H1 (cell line): ENCODE results near the gene EPHA5. TPM values are rescaled to one million over a fixed set of nuclear protein-coding genes. Genes with fewer than 3 reads are reported as not detected.

Experiments used
- CTCF ChIA-PET: fragments of 300-600 bp; sonication (Branson Sonifier 250); formaldehyde crosslinking; loops from one replicate; lab custom pipeline; 2021; ENCODE audit not compliant: partially characterized antibody; lab: Charles Lee
- POLR2A ChIA-PET: fragments of 300-600 bp; sonication (Branson Sonifier 250); formaldehyde crosslinking; loops from one replicate; lab custom pipeline; 2021; ENCODE audit warnings: inconsistent platforms; ENCODE audit not compliant: partially characterized antibody; lab: Charles Lee
- DNase-seq, 2 experiments: peaks; one replicate each; pipeline versions ENCODE4 v3.0.0 to v3.0.0-alpha.2; 2010 to 2022; ENCODE audit warnings: low spot score in 2 of 2, low read depth in 1 of 2, mixed read lengths in 1 of 2
- FAIRE-seq: peaks from 2 replicates; lab custom pipeline; 2011; peaks lifted over from hg19 to GRCh38; lab: Jason Lieb, UNC
- H2AFZ ChIP-seq: 2 replicates; pipeline ENCODE4 v1.8.1; 2012; ENCODE audit warnings: low read length, inconsistent platforms
- H2AK5ac ChIP-seq: 2 replicates; pipeline ENCODE4 v1.6.1; 2013; ENCODE audit warnings: low read depth, low read length
- H2BK120ac ChIP-seq: replicated peaks from 2 replicates; pipeline ENCODE3; 2013; ENCODE audit warnings: low read depth, low read length, inconsistent platforms
- H2BK12ac ChIP-seq: 2 replicates; pipeline ENCODE4 v1.6.1; 2013; ENCODE audit warnings: low read depth, low read length
- H2BK15ac ChIP-seq: 2 replicates; pipeline ENCODE4 v1.6.1; 2013; ENCODE audit warnings: low read length
- H2BK20ac ChIP-seq: 2 replicates; pipeline ENCODE4 v1.6.1; 2013; ENCODE audit warnings: low read length
- H2BK5ac ChIP-seq: 2 replicates; pipeline ENCODE4 v1.6.1; 2013; ENCODE audit warnings: low read depth, low read length
- H3K14ac ChIP-seq: 2 replicates; pipeline ENCODE4 v1.6.1; 2013; ENCODE audit warnings: inconsistent platforms; ENCODE audit not compliant: insufficient read length
- H3K18ac ChIP-seq: 2 replicates; pipeline ENCODE4 v1.6.1; 2013; ENCODE audit warnings: low read length; ENCODE audit errors: extremely low read depth
- H3K23ac ChIP-seq: 2 replicates; pipeline ENCODE4 v1.6.1; 2013; ENCODE audit warnings: inconsistent platforms; ENCODE audit not compliant: insufficient read length
- H3K23me2 ChIP-seq: 2 replicates; pipeline ENCODE4 v1.6.1; 2013; ENCODE audit warnings: low read depth, low read length
- H3K27ac ChIP-seq: 2 replicates; pipeline ENCODE4 v1.6.1; 2011; ENCODE audit warnings: low read depth, low read length, inconsistent platforms
- H3K27me3 ChIP-seq, 4 experiments: replicated peaks in 1 of 4; 1 replicate in 1 of 4; 2 replicates in 3 of 4; pipeline versions ENCODE4 v1.6.1 to v1.8.1; 2011 to 2013; ENCODE audit warnings: low read length in 3 of 4, mild to moderate bottlenecking in 3 of 4, inconsistent platforms in 2 of 4, mixed read lengths in 2 of 4, moderate library complexity in 1 of 4; ENCODE audit not compliant: control insufficient read depth in 3 of 4, insufficient read depth in 3 of 4; ENCODE audit errors: extremely low read depth in 1 of 4
- H3K36me3 ChIP-seq, 4 experiments: 2 replicates each; pipeline versions ENCODE4 v1.6.1 to v1.8.1; 2011 to 2013; ENCODE audit warnings: mild to moderate bottlenecking in 4 of 4, low read length in 3 of 4, moderate library complexity in 2 of 4, control low read depth in 1 of 4, inconsistent platforms in 1 of 4; ENCODE audit not compliant: insufficient read depth in 4 of 4, control insufficient read depth in 2 of 4
- H3K4ac ChIP-seq: replicated peaks from 2 replicates; pipeline ENCODE3; 2013; ENCODE audit warnings: low read length, low read depth, mixed read lengths, inconsistent platforms; ENCODE audit not compliant: insufficient read length
- H3K4me1 ChIP-seq, 4 experiments: replicated peaks in 1 of 4; 1 replicate in 1 of 4; 2 replicates in 3 of 4; pipeline versions ENCODE4 v1.6.1 to v1.8.1; 2011 to 2013; ENCODE audit warnings: low read length in 3 of 4, inconsistent platforms in 2 of 4, mixed read lengths in 1 of 4; ENCODE audit not compliant: insufficient read depth in 4 of 4, control insufficient read depth in 3 of 4
- H3K4me2 ChIP-seq, 2 experiments: 2 replicates each; pipeline versions ENCODE4 v1.6.1 to v1.8.1; 2011 to 2013; ENCODE audit warnings: low read depth in 2 of 2, low read length in 2 of 2, control low read depth in 1 of 2, inconsistent platforms in 1 of 2, mild to moderate bottlenecking in 1 of 2; ENCODE audit not compliant: insufficient read depth in 1 of 2
- H3K4me3 ChIP-seq, 4 experiments: fragments of 200-600, 300-600 bp in 1 of 4; sonication (generic), shearing (Covaris generic), sonication (Bioruptor Twin) in 1 of 4; 2 replicates each; pipeline versions ENCODE4 v1.5.1 to v1.8.1; 2011 to 2016; ENCODE audit warnings: low read length in 4 of 4, low read depth in 3 of 4, control low read depth in 2 of 4, inconsistent platforms in 2 of 4, mild to moderate bottlenecking in 2 of 4, mixed read lengths in 1 of 4, moderate library complexity in 1 of 4; ENCODE audit not compliant: insufficient read depth in 2 of 4; ENCODE audit errors: extremely low read depth in 1 of 4
- H3K56ac ChIP-seq: replicated peaks from 2 replicates; pipeline ENCODE3; 2013; ENCODE audit warnings: low read depth, mild to moderate bottlenecking, mixed read lengths, low read length, inconsistent platforms; ENCODE audit not compliant: insufficient read length
- H3K79me1 ChIP-seq: 2 replicates; pipeline ENCODE4 v1.6.1; 2013; ENCODE audit warnings: low read depth, low read length, control low read depth
- H3K79me2 ChIP-seq, 2 experiments: 2 replicates each; pipeline versions ENCODE4 v1.6.1 to v1.8.1; 2012 to 2013; ENCODE audit warnings: low read length in 2 of 2, mild to moderate bottlenecking in 2 of 2, inconsistent platforms in 1 of 2; ENCODE audit not compliant: insufficient read depth in 2 of 2, control insufficient read depth in 1 of 2
- H3K9ac ChIP-seq, 4 experiments: replicated peaks in 1 of 4; 1 replicate in 1 of 4; 2 replicates in 3 of 4; pipeline versions ENCODE4 v1.6.1 to v1.8.1; 2011 to 2013; ENCODE audit warnings: low read depth in 3 of 4, low read length in 3 of 4, control low read depth in 2 of 4, mild to moderate bottlenecking in 2 of 4, moderate library complexity in 2 of 4, inconsistent platforms in 1 of 4; ENCODE audit errors: extremely low read depth in 1 of 4
- H3K9me3 ChIP-seq, 2 experiments: 2 replicates each; pipeline versions ENCODE4 v1.6.1 to v1.8.1; 2012 to 2013; ENCODE audit warnings: mild to moderate bottlenecking in 2 of 2, moderate library complexity in 2 of 2, control low read depth in 1 of 2, inconsistent platforms in 1 of 2, low read depth in 1 of 2, low read length in 1 of 2, mixed read lengths in 1 of 2; ENCODE audit not compliant: insufficient read depth in 2 of 2
- H4K20me1 ChIP-seq, 2 experiments: replicated peaks in 1 of 2; 2 replicates each; pipeline versions ENCODE3 to v1.8.1; 2011 to 2013; ENCODE audit warnings: inconsistent platforms in 2 of 2, low read length in 2 of 2, mild to moderate bottlenecking in 1 of 2; ENCODE audit not compliant: insufficient read depth in 2 of 2, control insufficient read depth in 1 of 2
- H4K5ac ChIP-seq: 2 replicates; pipeline ENCODE4 v1.6.1; 2013; ENCODE audit warnings: low read length, low read depth, mixed read lengths, inconsistent platforms; ENCODE audit not compliant: insufficient read length
- H4K8ac ChIP-seq: 2 replicates; pipeline ENCODE4 v1.8.0; 2013; ENCODE audit warnings: mild to moderate bottlenecking, moderate library complexity, low read length, inconsistent platforms; ENCODE audit not compliant: insufficient read depth; ENCODE audit errors: extremely low read depth
- H4K91ac ChIP-seq: replicated peaks from 2 replicates; pipeline ENCODE3; 2013; ENCODE audit warnings: low read length, mixed read lengths, inconsistent platforms; ENCODE audit not compliant: insufficient read length
- CBX5 ChIP-seq: fragments of 300-800, 300-1000 bp; sonication (generic); IDR thresholded peaks from 2 replicates; pipeline ENCODE4 v1.7.1; 2016; ENCODE audit warnings: antibody characterized with exemption, low read length, low read depth
- CEBPB ChIP-seq: IDR thresholded peaks from 2 replicates; pipeline ENCODE4 v1.6.1; 2012; ENCODE audit warnings: low read depth, low read length
- E2F6 ChIP-seq: IDR thresholded peaks from 2 replicates; pipeline ENCODE4 v1.6.1; 2012; ENCODE audit warnings: inconsistent platforms
- EGR1 ChIP-seq: IDR thresholded peaks from 2 replicates; pipeline ENCODE4 v1.6.1; 2011; ENCODE audit warnings: low read depth, low read length, borderline replicate concordance
- EP300 ChIP-seq, 2 experiments: IDR thresholded peaks; 1 replicate in 1 of 2; 2 replicates in 1 of 2; pipeline ENCODE4 v1.6.1; 2011 to 2012; ENCODE audit warnings: low read depth in 2 of 2, low read length in 2 of 2, mild to moderate bottlenecking in 2 of 2, borderline replicate concordance in 1 of 2, inconsistent platforms in 1 of 2, moderate library complexity in 1 of 2
- EZH2 ChIP-seq: fragments of 200-600 bp; sonication (generic); IDR thresholded peaks from 2 replicates; pipeline ENCODE4 v1.7.1; 2012; ENCODE audit warnings: low read depth, mild to moderate bottlenecking, moderate library complexity, low read length, inconsistent platforms; ENCODE audit not compliant: severe bottlenecking
- FOSL1 ChIP-seq: IDR thresholded peaks from 2 replicates; pipeline ENCODE4 v1.6.1; 2011; ENCODE audit warnings: mild to moderate bottlenecking, low read depth, low read length, moderate library complexity; ENCODE audit not compliant: insufficient read depth
- POU5F1 ChIP-seq: IDR thresholded peaks from 2 replicates; pipeline ENCODE4 v1.6.1; 2011; ENCODE audit warnings: low read depth, mild to moderate bottlenecking, low read length, moderate library complexity
- RAD21 ChIP-seq, 2 experiments: IDR thresholded peaks in 1 of 2; conservative IDR thresholded peaks in 1 of 2; 2 replicates each; pipeline ENCODE4 v1.6.1; 2011; ENCODE audit warnings: low read depth in 2 of 2, low read length in 2 of 2, improper control_type of control experiment in 1 of 2, inconsistent platforms in 1 of 2, mild to moderate bottlenecking in 1 of 2, moderate library complexity in 1 of 2
- RNF2 ChIP-seq: fragments of 200-900, 300-1000 bp; sonication (generic); IDR thresholded peaks from 2 replicates; pipeline ENCODE4 v1.7.1; 2016; ENCODE audit warnings: borderline replicate concordance, low read depth, mild to moderate bottlenecking, antibody characterized with exemption, low read length; ENCODE audit not compliant: poor library complexity, severe bottlenecking; ENCODE audit errors: missing control alignments
- SP4 ChIP-seq: IDR thresholded peaks from 2 replicates; pipeline ENCODE4 v1.6.1; 2012; ENCODE audit warnings: low read length, inconsistent platforms
- SUZ12 ChIP-seq: fragments of 200-600 bp; sonication (generic); IDR thresholded peaks from 2 replicates; pipeline ENCODE4 v1.6.1; 2012; ENCODE audit warnings: mild to moderate bottlenecking, inconsistent platforms, low read length, moderate library complexity, mixed read lengths
- ZNF274 ChIP-seq: IDR thresholded peaks from 2 replicates; pipeline ENCODE4 v1.7.0; 2012; ENCODE audit warnings: low read length, borderline replicate concordance; ENCODE audit errors: extremely low read depth
- WGBS, 2 experiments: shearing (Covaris generic) in 1 of 2; methylation state at CpG; one replicate each; pipeline versions ENCODE4 v1.1.6 to v1.1.7; 2013 to 2015; ENCODE audit warnings: low lambda C conversion rate in 2 of 2, mixed read lengths in 2 of 2, inconsistent platforms in 1 of 2, low coverage in 1 of 2, missing lambda C conversion rate in 1 of 2; ENCODE audit not compliant: insufficient replicate concordance in 2 of 2, insufficient coverage in 1 of 2, insufficient read length in 1 of 2; ENCODE audit errors: extremely low coverage in 1 of 2, missing lambda C conversion rate in 1 of 2; 5-methylcytosine and 5-hydroxymethylcytosine counted together
- polyA plus RNA-seq, 7 experiments: library from polyadenylated mRNA; depleted of rRNA in 3 of 7; stranded (reverse) in 5 of 7; unstranded in 2 of 7; fragments of >200 nt in 5 of 7; fragments of 200-250 nt in 2 of 7; gene quantifications; 1 replicate in 5 of 7; 2 replicates in 1 of 7; 4 replicates in 1 of 7; pipeline versions ENCODE4 v1.2.1 to v1.2.3, GENCODE V29; 2011 to 2013; ENCODE audit warnings: missing spikeins in 2 of 7, mixed read lengths in 2 of 7
- total RNA-seq: library from RNA; stranded (reverse); fragmentation: NEBNext Ultra II Directional; extraction: Animal tissue kit (Norgen Biotek cat#: 25700); gene quantifications from 2 replicates; pipeline ENCODE4 v1.2.1, GENCODE V29; 2021

The EPHA5 gene
- total and polyA plus RNA-seq, 2 of the 8 experiments (the other 6 are each of a cell fraction or from before 2014, with no cell fraction given) = 0.03 to 0.11 TPM

DNA sequence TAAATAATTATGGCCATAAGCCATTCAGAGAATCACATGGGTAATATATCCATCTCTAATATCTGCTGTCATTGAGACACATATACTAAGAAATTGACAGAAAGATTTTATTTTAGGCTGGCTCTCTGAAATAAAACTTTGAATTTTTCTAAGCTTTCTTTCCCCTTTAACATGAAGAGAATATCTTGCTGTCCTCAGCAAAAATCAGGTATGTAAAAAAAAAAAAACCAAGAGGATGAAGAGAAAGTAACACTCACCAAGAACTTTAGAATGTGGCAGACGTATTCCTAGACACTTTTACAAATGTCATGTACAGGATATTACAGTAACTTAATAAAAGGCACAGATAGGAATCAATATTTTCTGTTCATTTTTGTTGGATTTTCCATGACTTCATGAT lies 65.8 kb downstream of the EPHA5 start:
- H2BK20ac ChIP-seq = no peak overlapping the region
- H3K27me3 ChIP-seq = no peaks in the 10 kb centered on the region
- 88% methylated on average over 1 of the region's 1 CpG; no CpG with 5 or more reads in 1 of the 2 experiments for WGBS, 2 experiments
- H2BK15ac ChIP-seq = no peak overlapping the region
- no peak overlapping the region for H2AK5ac ChIP-seq
- no peak for FAIRE-seq
- no peak overlapping the region for H3K23ac ChIP-seq
- H3K56ac ChIP-seq = no peak overlapping the region
- no peaks in the 10 kb centered on the region for H3K36me3 ChIP-seq
- no peaks in the 10 kb centered on the region for H3K79me2 ChIP-seq
- no peaks in the 10 kb centered on the region for H4K20me1 ChIP-seq
- ChIA-PET CTCF (no interaction called here), POLR2A (no interaction called here)
- no peak overlapping the region for H2AFZ ChIP-seq
- H2BK12ac ChIP-seq = no peak overlapping the region
- H3K9me3 ChIP-seq = no peaks in the 10 kb centered on the region
- H3K14ac ChIP-seq = no peak overlapping the region
- no peak overlapping the region for H3K18ac ChIP-seq
- DNase-seq = no peak
- H2BK5ac ChIP-seq = no peak overlapping the region
- H4K91ac ChIP-seq = no peak overlapping the region
- H3K23me2 ChIP-seq = no peaks in the 10 kb centered on the region
- H3K4me3 ChIP-seq = no peak overlapping the region
- H3K9ac ChIP-seq = no peak overlapping the region
- no peak overlapping the region for H3K4ac ChIP-seq
- no peak overlapping the region for H2BK120ac ChIP-seq
- no peaks in the 10 kb centered on the region for H3K79me1 ChIP-seq
- no peak overlapping the region for H4K8ac ChIP-seq
- no peak overlapping the region for H3K27ac ChIP-seq
- H3K4me2 ChIP-seq = no peak overlapping the region
- H4K5ac ChIP-seq = no peak overlapping the region
- no peaks in the 10 kb centered on the region for H3K4me1 ChIP-seq
- no peak for TF ChIP-seq SUZ12
- no peak for TF ChIP-seq CBX5
- no peak for TF ChIP-seq RAD21 (IDR thresholded peaks at IDR 0.05 in 1 of 2, conservative IDR thresholded peaks at IDR 0.05 in 1 of 2; ENCODE audit: low read depth in 2 of 2, low read length in 2 of 2)
- no peak for TF ChIP-seq ZNF274
- no peak for TF ChIP-seq EZH2
- TF ChIP-seq EGR1 = no peak
- no peak for TF ChIP-seq EP300 (IDR thresholded peaks at IDR 0.05; ENCODE audit: borderline replicate concordance in 1 of 2, low read depth in 2 of 2, low read length in 2 of 2)
- no peak for TF ChIP-seq RNF2
- no peak for TF ChIP-seq SP4
- no peak for TF ChIP-seq FOSL1
- no peak for TF ChIP-seq CEBPB
- TF ChIP-seq E2F6 = no peak
- TF ChIP-seq POU5F1 = no peak
